Suprapubic skin (tissue), 4 donors: Measurements from ENCODE around the gene CHD3. TPM values are rescaled to one million over a fixed set of nuclear protein-coding genes. Genes with fewer than 3 reads are reported as not detected.

ENCODE experiments used
- DNase-seq, 2 donors: peaks; one replicate each; pipeline ENCODE4 v3.0.0-alpha.2; 2019; ENCODE audit warnings: low spot score in 2 of 2
- H3K27ac ChIP-seq: fragments of 200-600 bp; sonication (generic); one replicate; pipeline ENCODE4 v1.5.1; 2019
- H3K27me3 ChIP-seq: fragments of 200-600 bp; sonication (generic); one replicate; pipeline ENCODE4 v1.5.1; 2019
- H3K36me3 ChIP-seq: fragments of 200-600 bp; sonication (generic); one replicate; pipeline ENCODE4 v1.5.1; 2019
- H3K4me1 ChIP-seq: fragments of 200-600 bp; sonication (generic); one replicate; pipeline ENCODE4 v1.5.1; 2019
- H3K4me3 ChIP-seq: fragments of 200-600 bp; sonication (generic); one replicate; pipeline ENCODE4 v1.5.1; 2019; ENCODE audit warnings: mild to moderate bottlenecking
- H3K9me3 ChIP-seq: fragments of 200-600 bp; sonication (generic); one replicate; pipeline ENCODE4 v1.5.1; 2019
- EP300 ChIP-seq: sonication (generic); formaldehyde crosslinking; IDR thresholded peaks from one replicate; pipeline ENCODE4 v1.6.1; 2017; ENCODE audit warnings: antibody characterized with exemption
- POLR2A ChIP-seq, 2 donors: fragments of 450-650 bp; IDR thresholded peaks; one replicate each; pipeline ENCODE4 v1.6.1; 2017; ENCODE audit warnings: antibody characterized with exemption in 2 of 2, mild to moderate bottlenecking in 2 of 2, moderate library complexity in 2 of 2
- POLR2AphosphoS5 ChIP-seq, 3 donors: sonication (generic); formaldehyde crosslinking; IDR thresholded peaks; one replicate each; pipeline ENCODE4 v1.6.1; 2017; ENCODE audit warnings: antibody characterized with exemption in 3 of 3
- WGBS: methylation state at CpG from one replicate; pipeline ENCODE4 v1.1.5; 2018; 5-methylcytosine and 5-hydroxymethylcytosine counted together
- total RNA-seq, 4 donors: library from RNA; depleted of rRNA; stranded (reverse); fragments of >200 nt; gene quantifications; one replicate each; pipeline ENCODE4 v1.1.0, GENCODE V29; 2016
- TF ChIP-seq, protein P1 (sequence below), 2 donors: fragments of 200-600 bp in 1 of 2; fragments of 450-650 bp in 1 of 2; sonication (generic) in 1 of 2; IDR thresholded peaks; one replicate each; pipeline ENCODE4 v1.5.1; 2016 to 2019; ENCODE audit warnings: antibody characterized with exemption in 2 of 2, mild to moderate bottlenecking in 1 of 2, moderate library complexity in 1 of 2

The CHD3 gene
- total RNA-seq, 4 donors from 2014 or later, result 42.1 to 76.0 (median 67.7) TPM

DNA sequence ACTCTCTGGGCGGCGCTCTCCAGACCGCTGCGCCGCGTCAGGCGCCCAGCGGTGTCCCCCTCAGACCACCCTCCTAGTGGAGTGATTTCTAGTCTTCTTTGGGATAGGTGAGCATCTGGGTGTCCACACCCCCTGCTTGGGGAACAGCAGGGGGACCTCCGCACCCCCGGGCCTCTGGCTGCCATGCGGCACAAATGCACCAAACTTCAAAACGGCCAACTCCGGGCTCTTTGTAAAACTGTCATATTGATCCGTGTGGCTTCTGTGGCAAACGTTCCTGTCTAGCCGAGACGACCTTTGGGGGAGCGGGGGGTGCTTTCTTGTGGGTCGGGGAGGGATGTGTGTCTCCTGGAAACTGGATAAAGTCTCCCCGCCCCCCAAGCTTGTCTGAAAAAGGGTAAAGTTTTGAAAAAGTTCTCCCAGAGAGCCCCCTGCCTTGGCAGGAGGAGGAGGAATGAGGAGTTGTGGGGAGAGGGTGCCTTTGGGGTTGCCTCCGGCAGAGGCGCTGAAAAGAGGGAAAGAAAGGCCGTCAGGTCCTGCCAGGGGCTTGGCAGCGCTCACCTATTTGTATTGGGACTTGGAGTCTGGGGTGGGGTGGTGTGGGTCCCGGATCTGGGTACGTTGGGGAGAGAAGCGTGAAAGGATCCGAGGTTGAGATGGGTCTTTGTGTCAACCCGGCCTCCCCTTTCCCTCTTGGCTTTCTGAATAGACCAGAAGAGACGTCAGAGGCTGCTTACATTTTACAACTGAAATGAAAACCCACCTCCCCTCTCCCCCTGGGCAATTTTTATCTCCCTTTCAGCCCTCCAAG, 2.2 kb upstream of the CHD3 start:
- H3K9me3 ChIP-seq, result no peaks in the 10 kb centered on the region
- TF ChIP-seq POLR2AphosphoS5 (IDR thresholded peaks at IDR 0.05) (no peak), POLR2A (IDR thresholded peaks at IDR 0.05) (no peak), EP300 (no peak)
- TF ChIP-seq, protein P1, sequence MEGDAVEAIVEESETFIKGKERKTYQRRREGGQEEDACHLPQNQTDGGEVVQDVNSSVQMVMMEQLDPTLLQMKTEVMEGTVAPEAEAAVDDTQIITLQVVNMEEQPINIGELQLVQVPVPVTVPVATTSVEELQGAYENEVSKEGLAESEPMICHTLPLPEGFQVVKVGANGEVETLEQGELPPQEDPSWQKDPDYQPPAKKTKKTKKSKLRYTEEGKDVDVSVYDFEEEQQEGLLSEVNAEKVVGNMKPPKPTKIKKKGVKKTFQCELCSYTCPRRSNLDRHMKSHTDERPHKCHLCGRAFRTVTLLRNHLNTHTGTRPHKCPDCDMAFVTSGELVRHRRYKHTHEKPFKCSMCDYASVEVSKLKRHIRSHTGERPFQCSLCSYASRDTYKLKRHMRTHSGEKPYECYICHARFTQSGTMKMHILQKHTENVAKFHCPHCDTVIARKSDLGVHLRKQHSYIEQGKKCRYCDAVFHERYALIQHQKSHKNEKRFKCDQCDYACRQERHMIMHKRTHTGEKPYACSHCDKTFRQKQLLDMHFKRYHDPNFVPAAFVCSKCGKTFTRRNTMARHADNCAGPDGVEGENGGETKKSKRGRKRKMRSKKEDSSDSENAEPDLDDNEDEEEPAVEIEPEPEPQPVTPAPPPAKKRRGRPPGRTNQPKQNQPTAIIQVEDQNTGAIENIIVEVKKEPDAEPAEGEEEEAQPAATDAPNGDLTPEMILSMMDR (IDR thresholded peaks at IDR 0.05), result no peak
- H3K4me3 ChIP-seq, result peak overlapping the region; percentile 92
- peak overlapping the region; percentile 91 for H3K27ac ChIP-seq
- peaks cover 12% of the 10 kb centered on the region for H3K36me3 ChIP-seq
- H3K4me1 ChIP-seq, result peaks cover 66% of the 10 kb centered on the region
- no peaks in the 10 kb centered on the region for H3K27me3 ChIP-seq
- under 1% methylated on average over 27 of the region's 30 CpGs for WGBS
- peak in 1 of 2 donors; percentile 79 for DNase-seq

DNA sequence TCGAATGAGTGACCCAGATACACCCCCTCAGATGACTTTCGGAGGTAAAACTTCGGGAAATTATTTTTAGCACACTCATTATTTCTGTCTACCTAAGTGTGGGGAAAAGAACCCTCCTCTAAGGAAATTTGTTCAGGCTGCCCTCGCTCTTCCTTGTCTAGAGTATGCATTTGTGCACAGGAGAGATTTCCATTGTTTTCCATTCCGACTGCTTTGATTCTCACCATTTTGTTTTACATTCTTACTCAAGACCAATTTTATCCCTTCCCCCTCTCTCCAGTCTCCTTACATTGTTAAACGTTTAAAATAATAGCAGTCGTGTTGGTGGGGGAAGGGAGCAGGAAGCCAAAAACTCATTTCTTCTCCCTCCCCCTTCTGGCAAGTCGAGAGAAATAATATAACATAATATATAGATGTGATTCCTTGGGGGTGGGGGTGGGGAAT, 1.5 kb upstream of the CHD3 start:
- peaks cover 16% of the 10 kb centered on the region for H3K36me3 ChIP-seq
- peaks cover 66% of the 10 kb centered on the region for H3K4me1 ChIP-seq
- TF ChIP-seq POLR2AphosphoS5 (IDR thresholded peaks at IDR 0.05), result no peak
- TF ChIP-seq, protein P1 (IDR thresholded peaks at IDR 0.05), result no peak
- no peak for DNase-seq
- peak overlapping the region; percentile 91 for H3K27ac ChIP-seq
- no peaks in the 10 kb centered on the region for H3K9me3 ChIP-seq
- WGBS, result under 1% methylated on average over 8 of the region's 8 CpGs
- peak overlapping the region; percentile 92 for H3K4me3 ChIP-seq
- no peaks in the 10 kb centered on the region for H3K27me3 ChIP-seq

DNA sequence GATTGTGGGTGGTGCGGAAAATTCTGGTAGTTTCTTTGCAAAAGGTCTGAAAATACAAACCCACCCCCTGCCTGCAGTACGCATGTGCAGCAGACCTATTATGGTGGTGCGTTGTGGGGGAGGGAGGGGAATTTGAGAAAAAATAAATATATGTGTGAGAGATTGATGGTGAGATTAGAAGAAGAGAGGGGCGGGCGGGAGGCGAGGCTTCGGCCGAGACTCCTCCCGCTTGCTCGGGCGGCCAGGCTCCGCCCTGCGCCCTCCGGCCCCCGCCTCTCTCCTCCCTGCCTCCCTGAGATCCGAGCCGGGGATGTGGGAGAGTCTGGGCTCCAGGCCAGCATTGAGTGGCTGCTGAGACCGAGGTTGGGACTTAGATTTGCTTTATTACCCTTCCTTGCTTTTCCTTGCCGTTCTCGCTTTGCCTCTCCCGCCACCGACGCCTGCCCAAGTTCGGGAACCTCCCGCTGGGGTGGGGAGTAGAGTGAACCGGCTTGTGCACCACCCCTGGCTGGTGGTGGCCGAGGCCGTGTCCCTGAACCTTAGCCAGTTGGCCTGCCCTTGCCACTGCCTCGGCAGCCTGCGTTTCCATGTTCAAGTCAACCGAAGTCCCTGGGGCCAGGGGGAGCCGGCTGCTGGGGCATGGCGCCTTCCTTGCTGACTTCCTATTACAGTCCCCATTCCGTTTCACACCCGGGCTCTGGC, 956 bp upstream of the CHD3 start:
- H3K4me3 ChIP-seq, result peak overlapping the region; percentile 92
- WGBS, result under 1% methylated on average over 35 of the region's 35 CpGs
- H3K4me1 ChIP-seq, result peaks cover 61% of the 10 kb centered on the region
- H3K36me3 ChIP-seq, result peaks cover 17% of the 10 kb centered on the region
- no peaks in the 10 kb centered on the region for H3K27me3 ChIP-seq
- TF ChIP-seq, protein P1 (IDR thresholded peaks at IDR 0.05), result peak in 1 of 2 donors; percentile 3
- no peak for TF ChIP-seq POLR2A (IDR thresholded peaks at IDR 0.05)
- TF ChIP-seq POLR2AphosphoS5 (IDR thresholded peaks at IDR 0.05), result peak in 1 of 3 donors; percentile 26
- peak overlapping the region; percentile 91 for H3K27ac ChIP-seq
- no peaks in the 10 kb centered on the region for H3K9me3 ChIP-seq
- peak; percentile 94 to 95 for DNase-seq

DNA sequence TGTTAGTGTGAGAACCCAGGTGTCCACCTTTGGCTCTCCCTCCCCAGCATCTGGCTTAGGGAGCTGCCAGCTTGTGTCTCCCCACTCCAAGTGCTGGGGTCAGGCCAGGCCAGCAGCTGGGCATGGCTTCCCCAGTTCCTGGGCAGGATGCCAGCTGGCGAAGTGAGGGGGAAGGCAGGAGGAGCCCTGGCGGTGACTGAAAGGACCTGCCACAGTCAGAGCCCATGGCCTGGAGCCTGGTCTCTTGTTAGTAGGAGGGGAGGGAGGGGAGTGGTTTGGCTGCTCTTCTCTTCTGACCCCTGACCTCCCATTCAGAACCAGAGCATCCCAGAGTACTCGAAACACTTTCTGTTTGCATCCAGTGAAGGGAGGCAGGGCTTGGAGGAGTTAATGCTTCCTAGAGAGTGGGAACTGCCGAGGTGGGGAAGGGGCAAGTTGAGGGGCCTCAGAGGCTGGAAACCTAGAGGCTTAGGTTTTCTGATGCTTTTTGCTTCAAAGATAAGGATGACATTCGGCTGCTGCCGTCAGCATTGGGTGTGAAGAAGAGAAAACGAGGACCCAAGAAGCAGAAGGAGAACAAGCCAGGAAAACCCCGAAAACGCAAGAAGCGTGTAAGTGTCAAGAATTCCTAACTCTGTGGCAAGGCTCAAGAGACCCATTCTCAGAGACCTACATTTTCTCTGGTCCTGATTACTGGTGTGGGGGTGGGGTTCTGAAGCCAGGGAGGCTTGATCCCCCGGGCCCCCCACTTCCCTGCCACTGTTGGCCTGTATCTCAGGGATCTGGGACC, 772 bp downstream of the CHD3 start:
- TF ChIP-seq EP300, result no peak
- TF ChIP-seq POLR2A (IDR thresholded peaks at IDR 0.05), result no peak
- TF ChIP-seq, protein P1 (IDR thresholded peaks at IDR 0.05), result peak in 1 of 2 donors; percentile 61
- peak in 2 of 3 donors; percentile 22 to 79 for TF ChIP-seq POLR2AphosphoS5 (IDR thresholded peaks at IDR 0.05)
- Histone ChIP-seq H3K4me1 (peaks cover 49% of the 10 kb centered on the region), H3K27ac (peak overlapping the region; percentile 91), H3K27me3 (no peaks in the 10 kb centered on the region), H3K4me3 (peak overlapping the region; percentile 92), H3K36me3 (peaks cover 30% of the 10 kb centered on the region), H3K9me3 (no peaks in the 10 kb centered on the region)
- peak; percentile 97 for DNase-seq
- 21% methylated on average over 11 of the region's 11 CpGs for WGBS
